Stomach (tissue), 9 donors: ENCODE data around the gene ADRB1. TPM values are rescaled to one million over a fixed set of nuclear protein-coding genes. Genes with fewer than 3 reads are reported as not detected.
A peak's percentile ranks its signal among the peaks of the same experiment; 100 is the strongest.

Source experiments
- DNase-seq, 2 donors: peaks; one replicate each; pipeline versions ENCODE4 v3.0.0 to v3.0.0-alpha.2; 2013 to 2019
- H3K27ac ChIP-seq, 5 donors: fragments of 200-600 bp in 4 of 5; sonication (generic) in 4 of 5; one replicate each; pipeline ENCODE4 v1.5.1; 2013 to 2019; ENCODE audit warnings: mild to moderate bottlenecking in 1 of 5, moderate library complexity in 1 of 5
- H3K27me3 ChIP-seq, 3 donors: fragments of 200-600 bp; sonication (generic); one replicate each; pipeline ENCODE4 v1.5.1; 2017 to 2019; ENCODE audit warnings: mixed run types in 1 of 3
- H3K36me3 ChIP-seq, 4 donors: fragments of 200-600 bp; sonication (generic); 1 replicate in 3 of 4; 2 replicates in 1 of 4; pipeline ENCODE4 v1.5.1; 2016 to 2019
- H3K4me1 ChIP-seq, 4 donors: fragments of 200-600 bp; sonication (generic); one replicate each; pipeline ENCODE4 v1.5.1; 2016 to 2019
- H3K4me3 ChIP-seq, 4 donors: fragments of 200-600 bp; sonication (generic) in 3 of 4; one replicate each; pipeline ENCODE4 v1.5.1; 2016 to 2019; ENCODE audit warnings: mild to moderate bottlenecking in 1 of 4
- H3K9me3 ChIP-seq, 4 donors: fragments of 200-600 bp; sonication (generic); one replicate each; pipeline ENCODE4 v1.5.1; 2016 to 2019
- CTCF ChIP-seq, 7 experiments: fragments of 450-650 bp in 4 of 7; fragments of 200-600 bp in 3 of 7; sonication (generic) in 3 of 7; IDR thresholded peaks; one replicate each; pipeline ENCODE4 v1.5.1; 2016 to 2019; ENCODE audit warnings: antibody characterized with exemption in 7 of 7, control low read depth in 2 of 7, mild to moderate bottlenecking in 1 of 7
- EP300 ChIP-seq: sonication (generic); formaldehyde crosslinking; IDR thresholded peaks from one replicate; pipeline ENCODE4 v1.6.1; 2017; ENCODE audit warnings: antibody characterized with exemption
- POLR2A ChIP-seq, 4 donors: fragments of 450-650 bp; IDR thresholded peaks; one replicate each; pipeline ENCODE4 v1.6.1; 2016; ENCODE audit warnings: antibody characterized with exemption in 4 of 4, control low read depth in 2 of 4, mild to moderate bottlenecking in 1 of 4, moderate library complexity in 1 of 4
- POLR2AphosphoS5 ChIP-seq, 3 donors: sonication (generic); formaldehyde crosslinking; IDR thresholded peaks; one replicate each; pipeline ENCODE4 v1.6.1; 2016; ENCODE audit warnings: antibody characterized with exemption in 3 of 3
- WGBS, 5 donors: extraction: QIAGEN DNeasy Blood & Tissue Kit in 3 of 5; methylation state at CpG; one replicate each; pipeline versions ENCODE4 v1.1.5 to v1.1.7; 2013 to 2018; 5-methylcytosine and 5-hydroxymethylcytosine counted together
- intact Hi-C: fragments of 100-400 bp; cut with DNase I; formaldehyde crosslinking; loops from one replicate; pipeline ENCODE4 v1.15.1; 2023; ENCODE audit warnings: low total_unique reads
- polyA plus RNA-seq, 3 donors: library from polyadenylated mRNA; stranded (reverse); fragments of 200-250 nt; gene quantifications; one replicate each; pipeline ENCODE4 v1.2.3, GENCODE V29; 2013
- total RNA-seq, 5 donors: library from RNA; depleted of rRNA; stranded (reverse); fragments of >200 nt; gene quantifications; one replicate each; pipeline versions ENCODE4 v1.1.0 to v1.2.3, GENCODE V29; 2014 to 2016
- donor health status: healthy with polysubstance abuse.
- donor health status: Bipolar disorder and iron deficiency.
- donor health status: healthy.

ADRB1 gene
- total and polyA plus RNA-seq, 8 donors = 0.43 to 1.7 (median 0.67) TPM; not detected in 2

DNA sequence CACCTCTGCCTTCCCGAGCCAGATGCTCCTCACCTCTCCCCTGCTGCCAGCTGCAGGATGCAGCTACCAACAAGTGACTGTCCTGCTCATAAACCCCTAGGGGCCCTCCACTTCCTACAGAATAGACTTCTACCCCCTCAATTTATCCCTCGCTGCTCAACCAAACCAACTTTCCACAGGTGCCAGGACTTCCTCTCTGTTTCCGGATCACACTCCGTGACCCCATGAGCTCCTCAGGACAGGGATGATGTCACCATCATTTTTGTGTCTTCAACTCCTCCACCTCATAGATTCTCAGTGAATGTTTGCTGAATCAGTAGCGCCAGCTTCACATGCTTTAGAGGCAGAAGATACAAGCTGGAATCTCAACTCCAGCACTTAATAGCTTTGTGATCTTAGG lies 25.8 kb upstream of the ADRB1 start:
- intact Hi-C loops = no loop called here
- 48 to 76% (median 60%) methylated on average over 5 of the region's 5 CpGs for WGBS, 5 donors

GRCh38 chr10:114019226-114019625 lies 24.4 kb upstream of the ADRB1 start:
- Histone ChIP-seq H3K4me3 (no peak overlapping the region), H3K36me3 (no peaks in the 10 kb centered on the region), H3K4me1 (peaks cover 0 to 6% (median 0%) of the 10 kb centered on the region in 4 donors), H3K9me3 (peaks cover 0 to 8% (median 5%) of the 10 kb centered on the region in 4 donors), H3K27me3 (no peaks in the 10 kb centered on the region), H3K27ac (no peak overlapping the region)
- 88 to 95% (median 92%) methylated on average over 4 of the region's 4 CpGs for WGBS, 5 donors
- intact Hi-C loops = no loop called here
- no peak for DNase-seq
- no peak for TF ChIP-seq EP300
- TF ChIP-seq CTCF (IDR thresholded peaks at IDR 0.05) = no peak
- no peak for TF ChIP-seq POLR2AphosphoS5 (IDR thresholded peaks at IDR 0.05)
- no peak for TF ChIP-seq POLR2A (IDR thresholded peaks at IDR 0.05)

More for the DNA sequence above, 25.8 kb upstream of the ADRB1 start:
- Histone ChIP-seq H3K4me1 (peaks cover 0 to under 1% (median 0%) of the 10 kb centered on the region in 4 donors), H3K9me3 (peaks cover 0 to 8% (median 5%) of the 10 kb centered on the region in 4 donors), H3K27me3 (no peaks in the 10 kb centered on the region), H3K4me3 (no peak overlapping the region), H3K27ac (no peak overlapping the region), H3K36me3 (no peaks in the 10 kb centered on the region)
- TF ChIP-seq CTCF (IDR thresholded peaks at IDR 0.05) (no peak), POLR2A (IDR thresholded peaks at IDR 0.05) (no peak)
- DNase-seq = no peak

DNA sequence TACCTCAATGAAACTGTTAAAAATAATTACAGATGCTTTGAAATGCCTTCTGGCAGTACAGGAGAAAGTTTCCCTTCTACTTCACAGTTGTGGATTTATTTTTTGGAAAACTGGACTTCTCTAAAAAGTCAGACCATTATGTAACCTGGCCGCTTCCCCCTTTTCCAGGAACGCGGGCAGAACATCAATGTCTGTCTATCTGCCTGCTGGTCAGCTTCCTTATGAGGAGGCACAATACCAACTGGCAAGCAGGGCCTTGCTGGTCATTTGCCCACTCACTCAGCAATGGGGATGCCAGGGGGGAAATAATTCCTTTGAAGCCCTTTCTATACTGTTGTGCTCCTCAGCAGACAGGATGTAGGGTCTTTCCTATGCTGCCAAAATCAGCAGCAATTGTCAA lies 22.5 kb upstream of the ADRB1 start:
- DNase-seq = no peak
- Histone ChIP-seq H3K36me3 (no peaks in the 10 kb centered on the region), H3K4me1 (peaks cover 0 to 18% (median 6%) of the 10 kb centered on the region in 4 donors), H3K27ac (no peak overlapping the region), H3K9me3 (no peaks in the 10 kb centered on the region), H3K27me3 (no peaks in the 10 kb centered on the region), H3K4me3 (no peak overlapping the region)
- WGBS, 5 donors = 72 to 92% (median 84%) methylated on average over 3 of the region's 3 CpGs
- TF ChIP-seq POLR2A (IDR thresholded peaks at IDR 0.05) = no peak
- intact Hi-C loops = no loop called here

DNA sequence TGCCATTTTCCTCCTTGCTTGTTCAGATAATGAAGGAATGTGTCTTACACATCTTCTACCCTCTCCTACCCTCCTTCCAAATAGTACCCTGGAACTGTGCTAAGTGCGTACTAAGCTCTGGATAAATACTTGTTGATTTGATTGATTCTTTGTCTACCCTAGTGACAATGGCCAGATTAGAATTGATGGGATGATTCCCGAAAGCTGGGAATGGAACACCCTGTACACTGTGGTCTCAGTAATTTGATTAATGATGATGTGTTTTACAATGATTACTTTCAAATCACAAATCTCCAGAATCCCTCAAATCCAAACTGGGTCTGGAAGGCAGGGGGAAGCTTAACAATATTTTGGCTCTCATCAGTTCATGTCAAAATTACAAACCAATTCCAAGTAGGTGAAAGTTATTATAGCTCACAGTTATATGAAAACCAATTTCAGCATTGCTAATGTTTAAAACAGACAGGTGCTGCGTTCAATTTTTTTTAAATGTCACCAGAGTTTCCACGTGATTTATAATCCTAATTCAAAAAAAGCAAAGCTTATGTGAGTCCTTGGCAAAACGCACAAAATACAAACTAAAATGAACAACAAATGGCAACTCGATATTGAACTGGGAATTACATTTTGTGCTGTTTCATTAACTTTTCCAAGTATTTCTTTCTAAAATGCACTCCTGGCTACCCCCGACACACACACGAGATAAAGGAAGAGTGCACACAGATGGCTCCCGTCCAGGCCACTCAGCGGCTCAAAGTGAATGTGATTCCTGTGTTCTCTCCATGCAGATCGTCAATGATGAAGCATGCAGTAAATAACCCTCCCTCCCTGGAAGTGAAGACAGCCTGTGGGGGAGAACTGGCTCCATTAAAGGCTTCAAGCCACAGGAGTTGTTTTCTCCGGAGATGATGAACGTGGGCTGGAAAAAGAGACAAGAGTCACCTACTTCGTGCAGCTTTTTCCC lies 21.7 kb upstream of the ADRB1 start:
- Histone ChIP-seq H3K36me3 (no peaks in the 10 kb centered on the region), H3K27ac (no peak overlapping the region), H3K4me1 (peaks cover 0 to 25% (median 7%) of the 10 kb centered on the region in 4 donors), H3K9me3 (no peaks in the 10 kb centered on the region), H3K27me3 (no peaks in the 10 kb centered on the region), H3K4me3 (no peak overlapping the region)
- no peak for TF ChIP-seq CTCF (IDR thresholded peaks at IDR 0.05)
- no peak for TF ChIP-seq POLR2A (IDR thresholded peaks at IDR 0.05)
- TF ChIP-seq POLR2AphosphoS5 (IDR thresholded peaks at IDR 0.05) = no peak
- TF ChIP-seq EP300 = no peak
- intact Hi-C loops = no loop called here
- peak in 1 of 2 donors; percentile 60 for DNase-seq
- 69 to 78% (median 74%) methylated on average over 14 of the region's 14 CpGs for WGBS, 5 donors
